ENCODE results near the gene GTSE1. TPM values are rescaled to one million over a fixed set of nuclear protein-coding genes. Genes with fewer than 3 reads are reported as not detected.

Gene GTSE1
- total and polyA plus RNA-seq, 2 donors (not counting 1 experiment from before 2014, with no cell fraction given), result 2.0 to 3.6 TPM

GRCh38 chr22:46328797-46329196 lies 32.1 kb downstream of the GTSE1 start:
- Histone ChIP-seq H3K9ac (ENCODE audit: insufficient read depth, low read length) (no peak overlapping the region), H3K4me2 (ENCODE audit: extremely low read depth, insufficient read depth, low read length) (no peak overlapping the region), H3K36me3 (ENCODE audit: control insufficient read depth, insufficient read depth, low read length) (peaks cover 15% of the 10 kb centered on the region), H3K27ac (ENCODE audit: insufficient read depth, low read length) (no peak overlapping the region), H3K79me2 (ENCODE audit: control insufficient read depth, insufficient read depth, low read length) (no peaks in the 10 kb centered on the region), H2AFZ (ENCODE audit: low read length) (no peak overlapping the region), H3K4me1 (ENCODE audit: control insufficient read depth, extremely low read depth, insufficient read depth, low read length) (no peaks in the 10 kb centered on the region), H3K9me3 (ENCODE audit: control insufficient read depth, insufficient read depth, low read depth, low read length) (no peaks in the 10 kb centered on the region), H4K20me1 (ENCODE audit: control insufficient read depth, extremely low read depth, insufficient read depth, low read length) (no peaks in the 10 kb centered on the region), H3K27me3 (ENCODE audit: control insufficient read depth, insufficient read depth, low read length) (no peaks in the 10 kb centered on the region), H3K4me3 (replicated peaks in 1 of 4; ENCODE audit: control extremely low read depth in 1 of 4, insufficient read depth in 1 of 4, low read depth in 3 of 4, low read length in 4 of 4) (no peak overlapping the region)
- DNase-seq (ENCODE audit: low read depth in 2 of 2), result no peak
- no peak for TF ChIP-seq EZH2 (IDR thresholded peaks at IDR 0.05; ENCODE audit: low read length, missing control alignments)

DNA sequence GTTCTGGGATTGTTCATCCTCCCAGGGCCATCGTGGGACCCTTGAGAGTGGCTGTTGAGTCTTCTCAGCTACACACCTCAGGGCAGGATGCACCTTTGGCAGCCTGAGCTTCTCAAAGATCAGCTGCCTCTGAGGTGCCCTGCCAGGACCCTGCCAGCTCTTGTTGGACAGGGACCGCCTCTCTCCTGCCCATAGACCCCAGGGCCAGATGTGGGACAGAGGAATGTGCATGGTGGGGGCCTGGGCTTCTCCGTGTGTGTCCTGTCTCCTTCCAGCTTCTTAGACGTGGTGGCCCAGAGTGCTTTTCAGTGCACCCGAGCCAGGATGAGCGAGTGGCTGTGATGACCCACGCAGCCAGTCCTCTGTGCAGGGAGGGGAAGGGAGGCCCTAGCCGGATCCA lies 32.9 kb downstream of the GTSE1 start:
- DNase-seq (ENCODE audit: low read depth in 2 of 2), result no peak
- Histone ChIP-seq H3K36me3 (ENCODE audit: control insufficient read depth, insufficient read depth, low read length) (peaks cover 11% of the 10 kb centered on the region), H3K27ac (ENCODE audit: insufficient read depth, low read length) (no peak overlapping the region)

DNA sequence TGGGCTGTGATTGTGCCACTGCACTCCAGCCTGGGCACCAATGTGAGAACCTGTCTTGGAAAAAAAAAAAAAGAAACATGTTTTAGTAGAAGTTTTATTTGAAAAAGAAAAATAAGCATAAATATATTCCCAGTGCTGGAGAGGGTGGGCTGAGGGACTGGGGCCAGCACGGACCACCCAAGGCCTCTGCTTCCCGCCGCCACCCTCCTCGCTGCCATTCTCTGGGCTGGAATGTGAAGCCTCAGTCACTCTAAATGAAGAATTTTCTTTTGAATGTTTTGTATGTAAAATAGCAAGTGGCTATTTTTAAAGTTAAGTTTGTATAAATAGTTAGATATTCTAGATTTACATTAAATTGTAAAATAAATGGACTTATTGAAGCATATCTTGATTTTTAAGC lies 33.8 kb downstream of the GTSE1 start:
- no peak for DNase-seq (ENCODE audit: low read depth in 2 of 2)
- Histone ChIP-seq H3K4me1 (ENCODE audit: control insufficient read depth, extremely low read depth, insufficient read depth, low read length) (no peaks in the 10 kb centered on the region), H3K79me2 (ENCODE audit: control insufficient read depth, insufficient read depth, low read length) (no peaks in the 10 kb centered on the region), H3K9ac (ENCODE audit: insufficient read depth, low read length) (no peak overlapping the region), H3K9me3 (ENCODE audit: control insufficient read depth, insufficient read depth, low read depth, low read length) (no peaks in the 10 kb centered on the region), H3K27me3 (ENCODE audit: control insufficient read depth, insufficient read depth, low read length) (no peaks in the 10 kb centered on the region), H2AFZ (ENCODE audit: low read length) (no peak overlapping the region), H3K4me2 (ENCODE audit: extremely low read depth, insufficient read depth, low read length) (no peak overlapping the region), H3K27ac (ENCODE audit: insufficient read depth, low read length) (no peak overlapping the region), H4K20me1 (ENCODE audit: control insufficient read depth, extremely low read depth, insufficient read depth, low read length) (no peaks in the 10 kb centered on the region), H3K36me3 (ENCODE audit: control insufficient read depth, insufficient read depth, low read length) (peaks cover 11% of the 10 kb centered on the region), H3K4me3 (replicated peaks in 1 of 4; ENCODE audit: control extremely low read depth in 1 of 4, insufficient read depth in 1 of 4, low read depth in 3 of 4, low read length in 4 of 4) (no peak overlapping the region)
- no peak for TF ChIP-seq CTCF (conservative IDR thresholded peaks at IDR 0.05 in 1 of 2, IDR thresholded peaks at IDR 0.05 in 1 of 2; ENCODE audit: low read depth in 1 of 2, low read length in 2 of 2)
- TF ChIP-seq EZH2 (IDR thresholded peaks at IDR 0.05; ENCODE audit: low read length, missing control alignments), result no peak

More for the DNA sequence above, 32.9 kb downstream of the GTSE1 start:
- Histone ChIP-seq H2AFZ (ENCODE audit: low read length) (no peak overlapping the region), H3K9ac (ENCODE audit: insufficient read depth, low read length) (no peak overlapping the region), H3K27me3 (ENCODE audit: control insufficient read depth, insufficient read depth, low read length) (no peaks in the 10 kb centered on the region), H4K20me1 (ENCODE audit: control insufficient read depth, extremely low read depth, insufficient read depth, low read length) (no peaks in the 10 kb centered on the region), H3K4me1 (ENCODE audit: control insufficient read depth, extremely low read depth, insufficient read depth, low read length) (no peaks in the 10 kb centered on the region), H3K79me2 (ENCODE audit: control insufficient read depth, insufficient read depth, low read length) (no peaks in the 10 kb centered on the region), H3K4me3 (replicated peaks in 1 of 4; ENCODE audit: control extremely low read depth in 1 of 4, insufficient read depth in 1 of 4, low read depth in 3 of 4, low read length in 4 of 4) (no peak overlapping the region), H3K4me2 (ENCODE audit: extremely low read depth, insufficient read depth, low read length) (no peak overlapping the region), H3K9me3 (ENCODE audit: control insufficient read depth, insufficient read depth, low read depth, low read length) (no peaks in the 10 kb centered on the region)
- TF ChIP-seq CTCF (conservative IDR thresholded peaks at IDR 0.05 in 1 of 2, IDR thresholded peaks at IDR 0.05 in 1 of 2; ENCODE audit: low read depth in 1 of 2, low read length in 2 of 2) (no peak), EZH2 (IDR thresholded peaks at IDR 0.05; ENCODE audit: low read length, missing control alignments) (no peak)

Data from fibroblast of lung (primary cell).